HL-60 (cell line): Measurements from ENCODE around the gene ANKRD40CL.

Experiments used
- DNase-seq, 2 experiments: peaks; one replicate each; pipeline ENCODE4 v3.0.0-alpha.2; 2010 to 2020; ENCODE audit warnings: low read depth in 1 of 2, low spot score in 1 of 2
- H3K27ac ChIP-seq: fragments of 250-450 bp; sonication (Bioruptor Pico); replicated peaks from 2 replicates; pipeline ENCODE4 v1.5.1; 2020; ENCODE audit warnings: mild to moderate bottlenecking, moderate library complexity
- H3K27me3 ChIP-seq: fragments of 250-450 bp; sonication (Bioruptor Pico); 2 replicates; pipeline ENCODE4 v1.5.1; 2021; ENCODE audit warnings: mild to moderate bottlenecking, moderate library complexity; ENCODE audit not compliant: insufficient read depth, poor library complexity, severe bottlenecking
- H3K4me3 ChIP-seq: replicated peaks from 2 replicates; pipeline ENCODE4 v1.5.1; 2011; ENCODE audit warnings: mild to moderate bottlenecking, control low read depth, low read length; ENCODE audit not compliant: insufficient read depth
- GABPA ChIP-seq: IDR thresholded peaks from 2 replicates; pipeline ENCODE4 v1.6.1; 2012; ENCODE audit warnings: low read depth
- POLR2AphosphoS5 ChIP-seq: IDR thresholded peaks from 2 replicates; pipeline ENCODE4 v1.6.1; 2012; ENCODE audit warnings: low read depth
- SPI1 ChIP-seq: IDR thresholded peaks from 2 replicates; pipeline ENCODE4 v1.6.1; 2012; ENCODE audit warnings: low read depth, mild to moderate bottlenecking, borderline replicate concordance
- TF ChIP-seq, protein P1 (sequence below): IDR thresholded peaks from one replicate; pipeline ENCODE4 v1.5.1; 2011; ENCODE audit warnings: low read length, control low read depth, inconsistent platforms; ENCODE audit not compliant: insufficient read depth
- TF ChIP-seq, protein P2 (sequence below): IDR thresholded peaks from 2 replicates; pipeline ENCODE4 v1.6.1; 2012; ENCODE audit warnings: low read depth; ENCODE audit not compliant: insufficient replicate concordance

Gene ANKRD40CL

DNA sequence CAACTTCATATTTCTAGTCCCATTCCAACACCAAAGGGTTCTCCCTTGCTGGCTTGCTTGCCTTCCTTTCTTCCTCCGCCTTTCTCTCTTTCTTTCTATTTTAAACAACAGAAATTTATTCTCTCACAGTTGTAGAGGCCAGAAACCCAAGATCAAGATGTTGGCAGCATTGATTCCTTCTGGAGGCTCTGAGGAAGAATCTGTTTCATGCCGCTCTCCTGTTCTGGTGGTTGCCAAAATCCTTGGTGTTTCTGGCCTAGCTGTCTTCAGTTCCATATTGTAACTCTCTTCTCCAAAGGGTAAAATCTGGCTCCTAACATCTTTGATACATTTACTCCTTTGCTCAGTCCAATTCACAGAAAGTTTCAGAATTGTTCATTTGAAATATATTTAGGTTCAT, 3.0 kb upstream of the ANKRD40CL start:
- TF ChIP-seq SPI1: no peak
- TF ChIP-seq, protein P1, sequence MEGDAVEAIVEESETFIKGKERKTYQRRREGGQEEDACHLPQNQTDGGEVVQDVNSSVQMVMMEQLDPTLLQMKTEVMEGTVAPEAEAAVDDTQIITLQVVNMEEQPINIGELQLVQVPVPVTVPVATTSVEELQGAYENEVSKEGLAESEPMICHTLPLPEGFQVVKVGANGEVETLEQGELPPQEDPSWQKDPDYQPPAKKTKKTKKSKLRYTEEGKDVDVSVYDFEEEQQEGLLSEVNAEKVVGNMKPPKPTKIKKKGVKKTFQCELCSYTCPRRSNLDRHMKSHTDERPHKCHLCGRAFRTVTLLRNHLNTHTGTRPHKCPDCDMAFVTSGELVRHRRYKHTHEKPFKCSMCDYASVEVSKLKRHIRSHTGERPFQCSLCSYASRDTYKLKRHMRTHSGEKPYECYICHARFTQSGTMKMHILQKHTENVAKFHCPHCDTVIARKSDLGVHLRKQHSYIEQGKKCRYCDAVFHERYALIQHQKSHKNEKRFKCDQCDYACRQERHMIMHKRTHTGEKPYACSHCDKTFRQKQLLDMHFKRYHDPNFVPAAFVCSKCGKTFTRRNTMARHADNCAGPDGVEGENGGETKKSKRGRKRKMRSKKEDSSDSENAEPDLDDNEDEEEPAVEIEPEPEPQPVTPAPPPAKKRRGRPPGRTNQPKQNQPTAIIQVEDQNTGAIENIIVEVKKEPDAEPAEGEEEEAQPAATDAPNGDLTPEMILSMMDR: no peak
- no peak for TF ChIP-seq POLR2AphosphoS5
- no peak for TF ChIP-seq GABPA
- TF ChIP-seq, protein P2, sequence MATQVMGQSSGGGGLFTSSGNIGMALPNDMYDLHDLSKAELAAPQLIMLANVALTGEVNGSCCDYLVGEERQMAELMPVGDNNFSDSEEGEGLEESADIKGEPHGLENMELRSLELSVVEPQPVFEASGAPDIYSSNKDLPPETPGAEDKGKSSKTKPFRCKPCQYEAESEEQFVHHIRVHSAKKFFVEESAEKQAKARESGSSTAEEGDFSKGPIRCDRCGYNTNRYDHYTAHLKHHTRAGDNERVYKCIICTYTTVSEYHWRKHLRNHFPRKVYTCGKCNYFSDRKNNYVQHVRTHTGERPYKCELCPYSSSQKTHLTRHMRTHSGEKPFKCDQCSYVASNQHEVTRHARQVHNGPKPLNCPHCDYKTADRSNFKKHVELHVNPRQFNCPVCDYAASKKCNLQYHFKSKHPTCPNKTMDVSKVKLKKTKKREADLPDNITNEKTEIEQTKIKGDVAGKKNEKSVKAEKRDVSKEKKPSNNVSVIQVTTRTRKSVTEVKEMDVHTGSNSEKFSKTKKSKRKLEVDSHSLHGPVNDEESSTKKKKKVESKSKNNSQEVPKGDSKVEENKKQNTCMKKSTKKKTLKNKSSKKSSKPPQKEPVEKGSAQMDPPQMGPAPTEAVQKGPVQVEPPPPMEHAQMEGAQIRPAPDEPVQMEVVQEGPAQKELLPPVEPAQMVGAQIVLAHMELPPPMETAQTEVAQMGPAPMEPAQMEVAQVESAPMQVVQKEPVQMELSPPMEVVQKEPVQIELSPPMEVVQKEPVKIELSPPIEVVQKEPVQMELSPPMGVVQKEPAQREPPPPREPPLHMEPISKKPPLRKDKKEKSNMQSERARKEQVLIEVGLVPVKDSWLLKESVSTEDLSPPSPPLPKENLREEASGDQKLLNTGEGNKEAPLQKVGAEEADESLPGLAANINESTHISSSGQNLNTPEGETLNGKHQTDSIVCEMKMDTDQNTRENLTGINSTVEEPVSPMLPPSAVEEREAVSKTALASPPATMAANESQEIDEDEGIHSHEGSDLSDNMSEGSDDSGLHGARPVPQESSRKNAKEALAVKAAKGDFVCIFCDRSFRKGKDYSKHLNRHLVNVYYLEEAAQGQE: no peak
- DNase-seq: no peak
- Histone ChIP-seq H3K27ac (no peak overlapping the region), H3K4me3 (no peak overlapping the region), H3K27me3 (no peaks in the 10 kb centered on the region)

DNA sequence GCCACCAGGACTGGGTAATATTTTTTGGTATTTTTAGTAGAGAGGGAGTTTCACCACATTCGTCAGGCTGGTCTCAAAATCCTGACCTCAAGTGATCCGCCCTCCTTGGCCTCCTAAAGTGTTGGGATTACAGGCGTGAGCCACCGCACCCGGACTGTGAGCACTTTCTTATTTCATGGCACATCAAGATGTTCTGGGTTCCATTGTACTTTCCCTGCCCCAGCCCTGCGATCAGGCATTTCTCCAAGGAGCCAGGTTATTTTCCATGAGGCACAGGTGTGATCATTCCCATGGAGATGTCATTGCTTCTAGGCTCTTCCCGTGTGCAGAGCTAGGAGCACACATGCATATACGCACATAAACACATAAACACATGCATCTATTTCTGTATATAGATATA, 2.6 kb upstream of the ANKRD40CL start:
- TF ChIP-seq GABPA (no peak), SPI1 (no peak), POLR2AphosphoS5 (no peak)
- TF ChIP-seq, protein P2: no peak
- TF ChIP-seq, protein P1: no peak
- H3K27ac ChIP-seq: no peak overlapping the region
- no peaks in the 10 kb centered on the region for H3K27me3 ChIP-seq
- H3K4me3 ChIP-seq: no peak overlapping the region
- no peak for DNase-seq

DNA sequence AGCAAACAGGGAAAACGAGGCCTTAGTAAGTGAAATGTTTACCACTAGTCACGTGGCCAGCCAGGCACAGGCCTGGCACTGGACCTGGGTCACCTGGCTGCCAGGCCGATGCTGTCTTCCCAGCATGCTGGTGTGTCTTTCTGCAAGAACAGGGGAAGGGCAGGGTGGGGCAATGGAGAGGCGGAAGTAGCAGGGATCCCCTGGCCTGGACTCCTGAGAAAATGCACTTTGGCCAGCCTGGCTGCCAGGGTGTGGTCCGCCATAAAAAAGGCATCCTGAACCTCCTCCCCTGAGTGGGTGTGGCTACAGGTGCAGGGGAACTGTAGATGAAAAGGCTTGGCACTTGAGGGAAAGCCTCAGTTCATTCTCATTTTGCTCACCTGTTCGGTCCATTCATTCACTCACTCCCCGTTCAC, 1.0 kb upstream of the ANKRD40CL start:
- H3K27ac ChIP-seq: no peak overlapping the region
- no peak for TF ChIP-seq POLR2AphosphoS5
- no peaks in the 10 kb centered on the region for H3K27me3 ChIP-seq
- H3K4me3 ChIP-seq: no peak overlapping the region
- DNase-seq: no peak

DNA sequence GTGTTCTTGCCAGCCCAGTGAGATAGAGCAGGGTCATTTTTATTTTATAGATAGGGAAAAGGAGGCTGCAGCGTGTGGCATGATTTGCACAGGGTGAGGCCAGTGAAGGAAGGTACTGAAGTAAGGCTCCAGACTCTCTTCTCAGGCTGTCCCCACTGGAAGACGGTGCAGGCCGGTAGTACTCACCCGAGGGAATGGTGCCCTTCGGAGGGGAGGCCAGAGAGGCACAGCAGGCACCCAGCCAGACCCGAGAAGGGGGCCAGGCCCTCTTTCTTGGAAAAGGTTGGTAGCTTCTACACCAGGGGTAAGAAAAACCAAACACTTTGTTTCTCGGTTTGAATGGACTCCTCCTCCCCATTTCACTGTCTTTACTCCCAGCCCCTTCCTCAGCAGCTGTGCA, 288 bp downstream of the ANKRD40CL start:
- Histone ChIP-seq H3K27ac (no peak overlapping the region), H3K27me3 (no peaks in the 10 kb centered on the region), H3K4me3 (no peak overlapping the region)
- TF ChIP-seq POLR2AphosphoS5: no peak
- TF ChIP-seq, protein P2: no peak
- TF ChIP-seq, protein P1: no peak
- no peak for TF ChIP-seq GABPA
- no peak for TF ChIP-seq SPI1
- DNase-seq: no peak
